NB4 (cell line): Measurements from ENCODE around the gene THAP12.

Source experiments
- POLR2A ChIP-seq: IDR thresholded peaks from 2 replicates; pipeline ENCODE4 v1.6.1; 2011; ENCODE audit warnings: mild to moderate bottlenecking; ENCODE audit not compliant: insufficient read length; ENCODE audit errors: extremely low read depth
- TF ChIP-seq, protein P1 (sequence below): IDR thresholded peaks from one replicate; pipeline ENCODE4 v1.5.1; 2012; ENCODE audit warnings: low read depth, low read length

DNA sequence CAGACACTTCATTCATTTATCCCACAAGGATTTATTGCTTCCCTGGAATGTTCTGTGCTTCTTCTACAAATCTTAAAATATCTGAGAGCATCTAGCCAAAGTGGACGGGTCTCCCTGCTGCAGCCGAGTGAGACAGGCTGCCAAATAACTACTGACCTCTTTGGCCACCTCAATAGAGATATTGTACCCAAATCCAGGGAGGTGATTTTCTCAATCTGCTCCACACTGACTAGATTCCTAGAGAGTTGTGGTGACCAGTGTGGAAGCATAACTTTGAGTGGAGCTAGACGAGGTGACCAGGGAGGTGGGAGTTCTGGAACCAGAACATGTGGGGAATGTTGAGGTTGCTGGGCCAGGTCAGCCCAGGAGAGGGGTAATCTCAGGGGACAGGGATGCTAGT is 77.5 kb downstream of the THAP12 start:
- TF ChIP-seq, protein P1, sequence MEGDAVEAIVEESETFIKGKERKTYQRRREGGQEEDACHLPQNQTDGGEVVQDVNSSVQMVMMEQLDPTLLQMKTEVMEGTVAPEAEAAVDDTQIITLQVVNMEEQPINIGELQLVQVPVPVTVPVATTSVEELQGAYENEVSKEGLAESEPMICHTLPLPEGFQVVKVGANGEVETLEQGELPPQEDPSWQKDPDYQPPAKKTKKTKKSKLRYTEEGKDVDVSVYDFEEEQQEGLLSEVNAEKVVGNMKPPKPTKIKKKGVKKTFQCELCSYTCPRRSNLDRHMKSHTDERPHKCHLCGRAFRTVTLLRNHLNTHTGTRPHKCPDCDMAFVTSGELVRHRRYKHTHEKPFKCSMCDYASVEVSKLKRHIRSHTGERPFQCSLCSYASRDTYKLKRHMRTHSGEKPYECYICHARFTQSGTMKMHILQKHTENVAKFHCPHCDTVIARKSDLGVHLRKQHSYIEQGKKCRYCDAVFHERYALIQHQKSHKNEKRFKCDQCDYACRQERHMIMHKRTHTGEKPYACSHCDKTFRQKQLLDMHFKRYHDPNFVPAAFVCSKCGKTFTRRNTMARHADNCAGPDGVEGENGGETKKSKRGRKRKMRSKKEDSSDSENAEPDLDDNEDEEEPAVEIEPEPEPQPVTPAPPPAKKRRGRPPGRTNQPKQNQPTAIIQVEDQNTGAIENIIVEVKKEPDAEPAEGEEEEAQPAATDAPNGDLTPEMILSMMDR = no peak
- TF ChIP-seq POLR2A = no peak
